Measurements from ENCODE around the gene CBLN3.

Gene CBLN3

GRCh38 chr14:24436355-24437019, 7.0 kb upstream of the CBLN3 start:
- peak; percentile 75 for TF ChIP-seq CTCF (IDR thresholded peaks at IDR 0.05; ENCODE audit: extremely low read depth, insufficient read depth, missing control alignments)
- in situ Hi-C loops (cut with MboI; ENCODE audit: low pct_unique_long_range_greater_than_20kb, low sequenced_read_pairs, unreplicated experiment) = loop anchor here (5.0 kb wide), 1 partner anchor 104 kb away; no protein-coding TSS in a partner anchor

GRCh38 chr14:24435998-24436354, 6.5 kb upstream of the CBLN3 start:
- DNase-seq (ENCODE audit: low spot score) = no peak
- TF ChIP-seq CTCF (IDR thresholded peaks at IDR 0.05; ENCODE audit: extremely low read depth, insufficient read depth, missing control alignments) = no peak
- in situ Hi-C loops (cut with MboI; ENCODE audit: low pct_unique_long_range_greater_than_20kb, low sequenced_read_pairs, unreplicated experiment) = loop anchor here (5.0 kb wide), 1 partner anchor 104 kb away; no protein-coding TSS in a partner anchor

More at GRCh38 chr14:24436355-24437019, 7.0 kb upstream of the CBLN3 start:
- peak; percentile 76 for DNase-seq (ENCODE audit: low spot score)

- in situ Hi-C loops (cut with MboI; ENCODE audit: low pct_unique_long_range_greater_than_20kb, low sequenced_read_pairs, unreplicated experiment) = loop anchor here (5.0 kb wide), 1 partner anchor 103 kb away; no protein-coding TSS in a partner anchor
- TF ChIP-seq CTCF (IDR thresholded peaks at IDR 0.05; ENCODE audit: extremely low read depth, insufficient read depth, missing control alignments) = no peak
- DNase-seq (ENCODE audit: low spot score) = peak; percentile 4
Observed at GRCh38 chr14:24435192-24435810, 5.8 kb upstream of the CBLN3 start.

GRCh38 chr14:24434676-24435075, 5.2 kb upstream of the CBLN3 start:
- no peak for TF ChIP-seq CTCF (IDR thresholded peaks at IDR 0.05; ENCODE audit: extremely low read depth, insufficient read depth, missing control alignments)
- in situ Hi-C loops (cut with MboI; ENCODE audit: low pct_unique_long_range_greater_than_20kb, low sequenced_read_pairs, unreplicated experiment) = loop anchor here (5.0 kb wide), 1 partner anchor 102 kb away; no protein-coding TSS in a partner anchor

GRCh38 chr14:24434036-24434435, 4.6 kb upstream of the CBLN3 start:
- in situ Hi-C loops (cut with MboI; ENCODE audit: low pct_unique_long_range_greater_than_20kb, low sequenced_read_pairs, unreplicated experiment) = no loop called here
- DNase-seq (ENCODE audit: low spot score) = no peak
- TF ChIP-seq CTCF (IDR thresholded peaks at IDR 0.05; ENCODE audit: extremely low read depth, insufficient read depth, missing control alignments) = no peak

More at GRCh38 chr14:24434676-24435075, 5.2 kb upstream of the CBLN3 start:
- no peak for DNase-seq (ENCODE audit: low spot score)

GRCh38 chr14:24432259-24433131, 3.0 kb upstream of the CBLN3 start:
- in situ Hi-C loops (cut with MboI; ENCODE audit: low pct_unique_long_range_greater_than_20kb, low sequenced_read_pairs, unreplicated experiment) = no loop called here
- no peak for DNase-seq (ENCODE audit: low spot score)

More at GRCh38 chr14:24432259-24433131, 3.0 kb upstream of the CBLN3 start:
- TF ChIP-seq CTCF (IDR thresholded peaks at IDR 0.05; ENCODE audit: extremely low read depth, insufficient read depth, missing control alignments) = no peak
